K562 (cell line): ENCODE results near the gene AGAP3. TPM values are rescaled to one million over a fixed set of nuclear protein-coding genes. Genes with fewer than 3 reads are reported as not detected.
A peak's percentile ranks its signal among the peaks of the same experiment; 100 is the strongest.

Source experiments
- ATAC-seq: fragments of 200-7000 bp; cut with Tn5 transposase; 3 replicates; pipeline ENCODE4 v1.9.1; 2020; ENCODE audit warnings: moderate library complexity
- BruUV-seq: library from RNA; stranded (reverse); fragments of 400-500 nt; replicated peaks from 2 replicates; lab custom pipeline; 2021; lab: Mats Ljungman, UMichigan
- CTCF ChIA-PET: fragments of 300-600 bp; formaldehyde crosslinking; extraction: SDS; loops from one replicate; lab custom pipeline; 2021; ENCODE audit warnings: low intra/inter-chr PET ratio; lab: Yijun Ruan, JAX
- POLR2A ChIA-PET: fragments of 300-600, 350-650 bp; sonication (Branson Sonifier 250); formaldehyde crosslinking; extraction: SDS; loops from one replicate; lab custom pipeline; 2021; ENCODE audit warnings: antibody characterized with exemption, inconsistent platforms; lab: Yijun Ruan, JAX
- DNase-seq, 4 experiments: peaks; one replicate each; pipeline versions ENCODE4 v3.0.0 to v3.0.0-alpha.2; 2011 to 2018; ENCODE audit warnings: low spot score in 3 of 4, mixed read lengths in 3 of 4; ENCODE audit errors: extremely low read depth in 1 of 4
- FAIRE-seq: peaks from 2 replicates; lab custom pipeline; 2011; peaks lifted over from hg19 to GRCh38; lab: Jason Lieb, UNC
- H2AFZ ChIP-seq: 2 replicates; pipeline ENCODE4 v1.6.0; 2011; ENCODE audit warnings: low read depth, low read length, control low read depth, inconsistent platforms
- H3K27ac ChIP-seq: fragments of 200-600 bp; 3 replicates; pipeline ENCODE4 v1.8.0; 2011; ENCODE audit warnings: low read depth, mild to moderate bottlenecking, control low read depth, inconsistent platforms, low read length, moderate library complexity, mixed read lengths; ENCODE audit errors: extremely low read depth
- H3K27me3 ChIP-seq, 2 experiments: fragments of 300-600 bp in 1 of 2; 2 replicates in 1 of 2; 3 replicates in 1 of 2; pipeline versions ENCODE4 v1.6.0 to v1.8.0; 2011; ENCODE audit warnings: inconsistent platforms in 2 of 2, low read length in 2 of 2, mild to moderate bottlenecking in 1 of 2, mixed read lengths in 1 of 2, moderate library complexity in 1 of 2; ENCODE audit not compliant: control insufficient read depth in 2 of 2, insufficient read depth in 2 of 2
- H3K36me3 ChIP-seq: fragments of 300-600 bp; 3 replicates; pipeline ENCODE4 v1.8.0; 2011; ENCODE audit warnings: mild to moderate bottlenecking, low read length, inconsistent platforms; ENCODE audit not compliant: control insufficient read depth, insufficient read depth
- H3K4me1 ChIP-seq, 2 experiments: fragments of 200-600 bp in 1 of 2; replicated peaks in 1 of 2; 2 replicates in 1 of 2; 3 replicates in 1 of 2; pipeline versions ENCODE4 v1.5.1 to v1.8.0; 2011; ENCODE audit warnings: inconsistent platforms in 2 of 2, low read length in 2 of 2, mild to moderate bottlenecking in 1 of 2, mixed read lengths in 1 of 2, moderate library complexity in 1 of 2; ENCODE audit not compliant: control insufficient read depth in 2 of 2, insufficient read depth in 2 of 2
- H3K4me2 ChIP-seq: 2 replicates; pipeline ENCODE4 v1.6.1; 2011; ENCODE audit warnings: low read length, control low read depth, inconsistent platforms, mixed read lengths; ENCODE audit not compliant: insufficient read depth
- H3K4me3 ChIP-seq: fragments of 200-600 bp; sonication (generic), shearing (Covaris generic); 2 replicates; pipeline ENCODE4 v1.5.1; 2016; ENCODE audit warnings: control low read depth, inconsistent platforms
- H3K79me2 ChIP-seq: fragments of 200-600 bp; 3 replicates; pipeline ENCODE4 v1.8.0; 2011; ENCODE audit warnings: low read length, inconsistent platforms; ENCODE audit not compliant: control insufficient read depth, insufficient read depth
- H3K9ac ChIP-seq, 2 experiments: 2 replicates each; pipeline versions ENCODE4 v1.6.0 to v1.6.1; 2011; ENCODE audit warnings: low read depth in 2 of 2, low read length in 2 of 2, control low read depth in 1 of 2, inconsistent platforms in 1 of 2, mild to moderate bottlenecking in 1 of 2, mixed read lengths in 1 of 2; ENCODE audit not compliant: insufficient read depth in 1 of 2
- H3K9me1 ChIP-seq: one replicate; pipeline ENCODE4 v1.6.0; 2011; ENCODE audit warnings: inconsistent platforms, mild to moderate bottlenecking, low read length, moderate library complexity; ENCODE audit not compliant: control insufficient read depth, insufficient read depth
- H3K9me3 ChIP-seq: replicated peaks from 2 replicates; pipeline ENCODE4 v1.5.1; 2011; ENCODE audit warnings: low read depth, low read length, inconsistent platforms; ENCODE audit not compliant: control insufficient read depth, insufficient read depth
- H4K20me1 ChIP-seq: replicated peaks from 2 replicates; pipeline ENCODE4 v1.6.1; 2011; ENCODE audit warnings: low read length, inconsistent platforms, mixed read lengths; ENCODE audit not compliant: control insufficient read depth, insufficient read depth
- CAMTA2 ChIP-seq: fragments of 250-450 bp; sonication (Bioruptor Pico); conservative IDR thresholded peaks from 2 replicates; pipeline ENCODE4 v1.5.1; 2022
- ILK ChIP-seq: fragments of 450-650 bp; IDR thresholded peaks from 2 replicates; pipeline ENCODE4 v1.6.1; 2016; ENCODE audit warnings: missing genetic modification characterization, low read depth, mild to moderate bottlenecking, missing compliant biosample characterization, moderate library complexity, borderline replicate concordance
- KLF10 ChIP-seq: fragments of 250-450 bp; sonication (Bioruptor Pico); IDR thresholded peaks from 2 replicates; pipeline ENCODE4 v1.6.1; 2021; ENCODE audit warnings: matching md5 sums
- MBD2 ChIP-seq: sonication (generic); IDR thresholded peaks from 2 replicates; pipeline ENCODE4 v1.6.1; 2016; ENCODE audit warnings: low read depth, borderline replicate concordance
- SIN3B ChIP-seq: fragments of 450-650 bp; IDR thresholded peaks from 2 replicates; pipeline ENCODE4 v1.6.1; 2017; ENCODE audit warnings: low read depth, mild to moderate bottlenecking, moderate library complexity
- SRSF3 ChIP-seq: fragments of 200-400 bp; formaldehyde crosslinking; IDR thresholded peaks from 2 replicates; pipeline ENCODE4 v1.6.1; 2016; ENCODE audit warnings: mild to moderate bottlenecking, low read length, moderate library complexity; ENCODE audit not compliant: insufficient read depth
- TCF7 ChIP-seq: sonication (generic); IDR thresholded peaks from 2 replicates; pipeline ENCODE4 v1.6.1; 2016; ENCODE audit warnings: antibody characterized with exemption, borderline replicate concordance
- USF1 ChIP-seq: sonication (generic); formaldehyde crosslinking; IDR thresholded peaks from 2 replicates; pipeline ENCODE4 v1.9.0; 2022; ENCODE audit warnings: mild to moderate bottlenecking, missing genetic modification reagents
- ZEB2 ChIP-seq: fragments of 450-650 bp; IDR thresholded peaks from 2 replicates; pipeline ENCODE4 v1.6.1; 2016
- ZNF212 ChIP-seq: fragments of 450-650 bp; formaldehyde crosslinking; IDR thresholded peaks from 2 replicates; pipeline ENCODE4 v1.4.0; 2020; ENCODE audit warnings: mild to moderate bottlenecking
- ZNF282 ChIP-seq: sonication (generic); formaldehyde crosslinking; IDR thresholded peaks from 2 replicates; pipeline ENCODE4 v1.8.1; 2023; ENCODE audit warnings: missing genetic modification reagents
- ZNF384 ChIP-seq: IDR thresholded peaks from 2 replicates; pipeline ENCODE4 v1.6.1; 2012; ENCODE audit warnings: low read depth, low read length, improper control_type of control experiment
- ZNF444 ChIP-seq: fragments of 250-450 bp; sonication (Bioruptor Pico); IDR thresholded peaks from 2 replicates; pipeline ENCODE4 v1.4.0; 2020; ENCODE audit warnings: mild to moderate bottlenecking, moderate library complexity
- ZNF644 ChIP-seq: fragments of 200-800 bp; sonication (Bioruptor generic); IDR thresholded peaks from 2 replicates; pipeline ENCODE4 v1.6.1; 2016; ENCODE audit warnings: low read depth, missing genetic modification characterization, missing compliant biosample characterization
- WGBS: fragments of 100-300 bp; shearing (Covaris generic); methylation state at CpG from one replicate; pipeline ENCODE4 v1.1.6; 2016; ENCODE audit warnings: low coverage, mixed read lengths; ENCODE audit not compliant: insufficient coverage; ENCODE audit errors: missing lambda C conversion rate; 5-methylcytosine and 5-hydroxymethylcytosine counted together
- in situ Hi-C: fragments of 300-500 bp; cut with MboI; formaldehyde crosslinking; loops from 4 replicates; pipeline ENCODE4 v1.15.0; 2018; ENCODE audit warnings: inconsistent platforms, mixed read lengths
- intact Hi-C: fragments of 100-400 bp; cut with micrococcal nuclease; formaldehyde crosslinking; loops from 2 replicates; pipeline ENCODE4 v1.14.2; 2022
- polyA plus RNA-seq, 8 experiments: library from polyadenylated mRNA; depleted of rRNA in 4 of 8; stranded (reverse) in 5 of 8; unstranded in 3 of 8; fragments of >200 nt; fragmentation: Nextera tagmentation in 2 of 8; fragmentation: Illumina TruSeq in 1 of 8; extraction: Ambion mirVana in 2 of 8; extraction: Trizol in 1 of 8; gene quantifications; 2 replicates each; pipeline versions ENCODE4 v1.2.1 to v1.2.3, GENCODE V29; 2011 to 2014; ENCODE audit warnings: inconsistent platforms in 1 of 8, missing spikeins in 1 of 8
- total RNA-seq, 7 experiments: library from RNA; depleted of rRNA in 6 of 7; stranded (reverse); fragments of >200 nt in 6 of 7; fragmentation: Illumina TruSeq in 2 of 7; extraction: Trizol in 2 of 7; gene quantifications; 2 replicates each; pipeline versions ENCODE4 v1.2.1 to v1.2.3, GENCODE V29; 2011 to 2021; ENCODE audit warnings: low replicate concordance in 1 of 7

AGAP3 gene
- total and polyA plus RNA-seq, 9 of the 15 experiments (the other 6 are each of a cell fraction or from before 2014, with no cell fraction given), result 3.4 to 208 (median 62.2) TPM

- peaks cover 54% of the 10 kb centered on the region for H4K20me1 ChIP-seq
- 92% methylated on average over 21 of the region's 22 CpGs for WGBS
- POLR2A ChIA-PET, result interaction anchor here (0.6 to 1.7 kb wide), 7 partner anchors 12 to 59 kb away, joined by 3 to 7 read pairs (median 3); no protein-coding TSS in a partner anchor
These were observed 3.8 kb downstream of the AGAP3 start for GRCh38 chr7:151089893-151090730.

More at GRCh38 chr7:151089893-151090730, 3.8 kb downstream of the AGAP3 start:
- TF ChIP-seq SRSF3, result no peak
- no peak for TF ChIP-seq KLF10
- TF ChIP-seq SIN3B, result no peak
- TF ChIP-seq ILK (tag), result no peak
- no peak for TF ChIP-seq ZNF212 (CRISPR knock-in tag)
- no peak for TF ChIP-seq MBD2
- TF ChIP-seq ZNF444 (CRISPR knock-in tag), result no peak
- TF ChIP-seq ZEB2, result no peak
- no peak for TF ChIP-seq ZNF282 (CRISPR knock-in tag)
- no peak for TF ChIP-seq TCF7
- no peak for TF ChIP-seq USF1 (CRISPR knock-in tag)
- TF ChIP-seq CAMTA2, result no peak
- TF ChIP-seq ZNF384, result no peak; the same call in 1 of the 2 replicates
- no peak for TF ChIP-seq ZNF644
- no peak overlapping the region for H2AFZ ChIP-seq
- no peak overlapping the region for H3K4me2 ChIP-seq
- peaks cover 30 to 58% of the 10 kb centered on the region in 2 experiments for H3K4me1 ChIP-seq
- H3K9me1 ChIP-seq, result peaks cover 9% of the 10 kb centered on the region
- in situ Hi-C loops, result no loop called here
- DNase-seq (no peak), FAIRE-seq (no peak), ATAC-seq (no peak)
- H3K79me2 ChIP-seq, result peaks cover 88% of the 10 kb centered on the region
- intact Hi-C loops, result loop anchor here (2.0 to 10.0 kb wide), 3 partner anchors 19 to 775 kb away; no protein-coding TSS in a partner anchor
- H3K9ac ChIP-seq, result peak overlapping the region in 1 of 2 experiments; percentile 98; a peak in 1 of 4 replicates
- no TSS peak for BruUV-seq
- CTCF ChIA-PET, result no interaction called here
- H3K9me3 ChIP-seq, result no peaks in the 10 kb centered on the region
- no peaks in the 10 kb centered on the region for H3K27me3 ChIP-seq
- H3K36me3 ChIP-seq, result peaks cover 70% of the 10 kb centered on the region; the same call in 2 of the 3 replicates
- no peak overlapping the region for H3K27ac ChIP-seq
- H3K4me3 ChIP-seq, result no peak overlapping the region
